WTC11 (cell line): Measurements from ENCODE around the gene ORC3.

Source experiments
- CTCF ChIP-seq: fragments of 200-600 bp; IDR thresholded peaks from 2 replicates; pipeline ENCODE4 v1.8.0; 2022; ENCODE audit warnings: antibody characterized with exemption
- USF2 ChIP-seq: sonication (generic); formaldehyde crosslinking; IDR thresholded peaks from 2 replicates; pipeline ENCODE4 v1.8.1; 2023; ENCODE audit warnings: mild to moderate bottlenecking, missing genetic modification reagents, moderate library complexity

GRCh38 chr6:87572021-87572420 lies 17.9 kb upstream of the ORC3 start:
- no peak for TF ChIP-seq CTCF
- TF ChIP-seq USF2 (CRISPR knock-in tag) = no peak
